ENCODE data around the gene TTLL10.
A peak's percentile ranks its signal among the peaks of the same experiment; 100 is the strongest.

Gene TTLL10

DNA sequence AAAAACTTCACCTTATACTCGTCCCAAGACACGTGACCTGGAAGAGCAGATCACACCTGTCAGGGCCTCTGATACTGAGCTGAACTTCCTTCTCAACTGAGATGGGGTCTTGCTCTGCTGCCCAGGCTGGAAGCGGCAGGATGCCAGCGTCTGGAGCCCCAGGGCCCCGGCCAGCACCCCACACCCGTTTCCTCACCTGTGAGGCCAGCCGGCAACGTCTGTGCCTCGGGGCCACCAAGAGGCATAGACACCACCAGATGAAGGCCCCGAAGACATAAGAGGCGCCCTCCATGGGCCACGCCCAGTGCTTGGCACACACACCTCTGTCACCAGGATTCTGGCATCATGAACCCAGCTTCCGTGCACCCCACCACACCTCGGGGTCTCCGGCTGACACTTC is 49.6 kb downstream of the TTLL10 start:
- no peak for DNase-seq

DNA sequence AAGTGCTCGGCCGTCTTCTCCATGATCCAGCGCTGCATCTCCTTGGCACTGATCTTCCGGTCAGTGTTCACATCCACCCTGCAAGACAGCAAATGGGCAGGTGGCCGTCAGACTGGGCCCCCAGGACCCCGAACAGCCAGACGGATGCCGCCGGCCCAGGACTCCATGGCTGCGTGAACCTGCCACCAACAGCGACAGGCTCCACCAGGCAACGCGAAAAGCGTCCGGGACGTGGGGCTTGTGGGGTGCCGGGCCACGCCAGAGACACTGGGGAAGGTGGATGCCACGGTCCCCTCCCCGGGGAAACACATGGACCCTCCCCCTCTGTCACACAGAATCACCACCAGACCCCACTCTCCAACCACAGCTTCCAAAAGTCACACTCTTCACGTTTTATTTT is 50.2 kb downstream of the TTLL10 start:
- DNase-seq: no peak

DNA sequence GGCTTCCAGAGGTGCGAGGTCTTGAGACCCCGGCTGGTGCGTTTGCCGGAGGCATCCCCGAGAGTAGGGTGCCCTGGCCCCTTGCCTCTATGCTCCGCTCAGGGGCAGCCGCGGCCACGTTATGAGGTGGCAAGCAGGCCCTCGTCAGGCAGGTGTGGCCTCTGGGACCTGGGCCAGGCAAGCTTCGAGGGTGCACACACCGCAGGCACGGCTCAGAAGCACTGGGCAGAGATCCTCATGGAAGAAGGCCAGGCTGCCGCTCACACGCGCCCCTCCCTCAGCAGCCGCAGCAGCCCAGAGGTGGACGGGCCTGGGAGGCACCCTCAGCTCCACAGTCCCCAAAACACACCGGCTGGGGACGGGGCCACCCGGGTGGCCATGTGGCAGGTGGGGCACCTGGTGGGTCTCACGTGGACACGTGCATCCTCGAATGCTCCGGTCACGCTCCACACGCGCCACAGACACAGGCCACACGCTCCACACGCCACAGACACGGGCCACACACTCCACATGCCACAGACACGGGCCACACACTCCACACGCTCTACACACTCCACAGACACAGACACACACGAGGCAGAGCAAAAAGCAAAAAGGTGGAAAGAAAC is 51.7 kb downstream of the TTLL10 start:
- no peak for DNase-seq

DNA sequence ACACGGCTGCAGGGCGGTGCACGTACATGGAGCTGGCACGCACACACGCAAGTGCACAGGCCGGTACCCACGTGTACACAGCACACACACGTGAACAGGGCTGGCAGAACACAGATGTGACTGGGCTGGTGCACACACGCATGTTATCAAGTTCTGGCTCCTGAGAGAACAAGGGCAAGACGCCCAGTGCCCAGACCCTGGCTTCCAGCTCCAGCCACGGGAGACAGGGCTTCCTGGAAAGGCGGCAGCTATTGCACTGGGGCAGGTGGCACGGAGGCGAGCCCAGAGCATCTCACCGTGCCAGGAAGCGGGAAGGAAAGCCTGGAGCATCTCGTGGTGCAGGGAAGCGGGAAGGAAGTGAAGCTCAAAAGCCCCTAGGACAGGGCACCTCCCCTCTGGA is 52.2 kb downstream of the TTLL10 start:
- no peak for DNase-seq

DNA sequence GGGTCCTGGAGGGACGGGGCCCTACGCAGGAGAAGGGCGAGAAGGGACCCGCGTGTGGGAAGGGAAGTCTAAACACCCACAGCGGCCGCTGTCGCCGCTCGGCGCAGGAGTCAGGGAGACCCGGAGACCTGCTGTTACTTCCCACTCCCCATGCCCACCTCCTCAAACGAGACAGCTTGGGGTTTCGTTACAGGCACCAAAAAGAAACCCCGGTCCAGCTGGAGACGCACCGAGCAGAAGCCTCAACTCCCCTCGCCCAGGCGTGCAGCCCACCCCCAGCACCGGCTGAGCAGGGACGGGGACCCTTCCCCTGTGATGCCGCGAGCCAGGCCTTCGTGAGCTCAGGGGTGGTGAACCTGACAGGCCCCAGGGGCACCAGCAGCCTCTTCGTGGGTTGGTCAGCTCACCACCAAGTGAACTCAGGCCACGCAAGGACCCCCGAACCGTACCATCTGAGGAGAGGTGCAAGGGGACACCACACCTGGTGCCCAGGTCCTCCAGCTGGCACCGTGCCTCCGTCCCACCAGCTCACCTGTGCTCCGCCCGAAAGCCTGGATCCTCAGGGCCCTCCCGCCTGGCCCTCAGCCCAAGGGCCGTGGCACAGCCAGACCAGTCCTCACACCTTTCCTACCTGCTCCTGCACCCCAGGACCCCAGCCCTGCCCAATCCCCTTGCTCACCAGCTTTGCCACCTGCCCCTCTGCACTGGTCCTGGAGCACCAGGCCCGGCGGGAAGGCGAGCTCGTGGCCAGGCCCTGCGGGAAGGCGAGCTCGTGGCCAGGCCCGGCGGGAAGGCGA is 53.1 kb downstream of the TTLL10 start:
- no peak for DNase-seq

DNA sequence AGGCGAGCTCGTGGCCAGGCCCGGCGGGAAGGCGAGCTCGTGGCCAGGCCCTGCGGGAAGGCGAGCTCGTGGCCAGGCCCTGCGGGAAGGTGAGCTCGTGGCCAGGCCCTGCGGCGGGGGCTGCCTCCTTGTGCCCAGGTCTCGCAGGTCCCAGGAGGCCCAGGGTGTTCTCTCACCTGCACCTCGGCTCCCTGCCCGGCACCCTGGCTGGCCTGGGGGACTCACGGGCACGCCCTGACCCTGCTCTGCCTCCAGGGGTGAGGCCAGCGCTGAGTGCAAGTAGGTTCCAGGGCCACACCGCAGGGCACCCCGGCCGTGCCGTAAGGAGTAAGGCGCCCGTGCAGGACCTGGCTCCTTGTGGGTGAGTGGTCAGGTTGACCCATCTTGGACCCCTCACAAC is 53.7 kb downstream of the TTLL10 start:
- no peak for DNase-seq

DNA sequence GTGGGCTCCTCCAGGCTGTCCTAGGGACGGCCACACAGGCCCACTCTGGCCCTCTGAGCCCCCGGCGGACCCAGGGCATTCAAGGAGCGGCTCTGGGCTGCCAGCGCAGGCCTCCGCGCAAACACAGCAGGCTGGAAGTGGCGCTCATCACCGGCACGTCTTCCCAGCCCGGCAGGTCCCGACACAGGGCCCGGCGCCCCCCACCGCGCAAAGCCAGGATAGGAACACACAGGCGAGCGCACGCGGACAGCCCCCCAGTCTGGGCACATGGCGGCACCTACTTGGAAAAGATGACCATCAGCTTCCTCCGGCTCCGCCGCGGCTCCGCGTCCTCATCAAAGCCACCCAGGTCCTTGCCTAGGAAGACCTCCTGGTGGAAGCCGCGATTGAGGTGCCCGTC is 54.5 kb downstream of the TTLL10 start:
- DNase-seq: no peak

DNA sequence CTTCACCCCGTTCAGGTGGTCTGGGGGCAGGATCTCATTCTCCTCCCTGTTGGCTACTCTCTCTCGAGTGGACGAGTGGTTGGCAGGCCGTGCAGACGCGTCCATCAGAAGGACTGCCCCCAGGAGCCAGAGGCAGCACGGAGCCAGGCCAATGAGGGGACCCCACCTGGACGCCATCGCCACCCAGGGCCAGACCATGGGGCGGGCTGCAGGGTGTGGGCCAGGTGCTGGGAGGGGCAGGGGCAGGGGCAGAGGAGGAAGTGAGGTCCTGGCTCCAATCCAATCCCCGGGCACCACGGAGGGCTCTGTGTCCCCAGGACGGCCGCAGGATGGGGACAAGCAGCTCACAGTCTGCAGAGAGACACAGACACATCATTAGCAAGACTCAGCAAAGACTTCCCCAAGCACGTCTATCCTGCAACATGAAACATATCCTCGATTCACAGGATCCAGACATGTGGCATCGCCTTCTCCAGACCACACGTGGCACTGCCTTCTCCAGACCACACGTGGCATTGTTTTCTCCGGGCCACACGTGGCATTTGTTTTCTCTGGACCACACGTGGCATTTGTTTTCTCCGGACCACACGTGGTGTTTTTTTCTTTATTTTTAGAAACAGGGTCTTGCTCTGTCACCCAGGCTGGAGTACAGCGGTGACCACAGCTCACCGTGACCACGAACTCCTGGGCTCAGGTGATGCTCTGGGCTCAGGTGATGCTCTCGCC is 55.1 kb downstream of the TTLL10 start:
- no peak for DNase-seq

- DNase-seq: no peak
Observed at GRCh38 chr1:1229770-1230169, 56.1 kb downstream of the TTLL10 start.

GRCh38 chr1:1230656-1231399 is 57.1 kb downstream of the TTLL10 start:
- no peak for DNase-seq

DNA sequence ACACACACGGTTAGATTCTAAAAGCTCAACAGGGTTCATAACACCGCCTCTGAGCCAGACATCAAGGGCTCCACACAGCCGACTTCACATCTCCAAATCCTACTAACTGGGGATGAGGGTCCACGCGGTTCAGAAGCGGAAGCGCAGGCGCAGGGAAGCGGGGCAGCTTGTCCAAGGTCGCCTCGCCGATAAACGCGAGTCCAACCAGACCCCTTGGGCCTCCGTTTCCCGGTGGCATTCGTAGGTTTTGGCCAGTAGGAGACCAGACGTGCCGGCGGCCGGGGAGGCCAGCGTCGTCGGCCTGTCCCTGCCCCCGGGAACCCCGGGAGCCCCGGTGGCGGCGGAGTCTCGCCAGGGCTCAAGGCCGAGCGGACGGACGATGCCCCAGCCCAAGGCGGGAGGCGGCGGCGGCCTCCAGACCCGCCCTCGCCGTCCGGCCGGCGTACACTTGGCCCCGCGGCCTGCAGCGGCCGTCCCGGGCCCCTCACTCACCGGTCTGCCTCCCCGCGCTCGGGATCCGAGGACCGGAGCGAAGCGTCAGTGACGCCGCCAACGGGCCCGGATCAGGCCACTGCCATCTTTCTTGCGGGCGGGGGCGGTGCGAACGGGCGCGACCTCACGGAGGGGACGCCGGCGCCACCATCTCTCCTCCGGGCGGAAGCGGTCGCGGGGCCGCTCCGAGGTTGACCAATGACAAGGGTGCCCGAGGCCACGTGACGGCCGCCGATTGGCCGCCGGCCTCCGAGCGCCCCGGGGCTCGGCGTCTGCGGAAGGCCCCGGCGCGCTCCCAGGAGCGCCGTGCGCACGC is 57.9 kb downstream of the TTLL10 start, which contains the start of gene SDF4:
Gene SDF4, minus strand, starts transcription at position 602 of the 808 bp plus-strand sequence. CDS start 3,229 bp downstream, outside the sequence.
- peak; percentile 96 for DNase-seq

- DNase-seq: no peak
Observed at GRCh38 chr1:1232208-1232795, 58.6 kb downstream of the TTLL10 start, which contains the start of gene B3GALT6. Gene B3GALT6, plus strand, starts transcription at chr1:1232237. Its CDS starts 42 bp downstream, at chr1:1232279.

GRCh38 chr1:1232796-1233566 is 59.3 kb downstream of the TTLL10 start:
- no peak for DNase-seq

DNA sequence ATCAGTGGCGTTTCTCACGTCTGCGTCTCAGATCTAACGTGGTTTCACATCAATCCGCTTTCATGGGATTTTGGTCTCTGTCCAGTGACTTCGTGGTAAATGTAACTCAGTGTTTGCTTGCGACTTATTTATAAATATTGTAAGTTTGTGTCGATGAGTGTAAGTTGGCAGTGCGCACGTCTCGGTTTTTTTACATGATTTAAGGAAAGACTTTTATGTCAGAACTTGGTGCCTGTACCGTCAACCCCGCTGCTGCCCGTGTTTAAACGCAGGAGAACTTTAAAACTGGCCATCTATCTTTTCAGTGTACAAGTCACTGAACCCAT is 59.9 kb downstream of the TTLL10 start:
- DNase-seq: no peak

DNA sequence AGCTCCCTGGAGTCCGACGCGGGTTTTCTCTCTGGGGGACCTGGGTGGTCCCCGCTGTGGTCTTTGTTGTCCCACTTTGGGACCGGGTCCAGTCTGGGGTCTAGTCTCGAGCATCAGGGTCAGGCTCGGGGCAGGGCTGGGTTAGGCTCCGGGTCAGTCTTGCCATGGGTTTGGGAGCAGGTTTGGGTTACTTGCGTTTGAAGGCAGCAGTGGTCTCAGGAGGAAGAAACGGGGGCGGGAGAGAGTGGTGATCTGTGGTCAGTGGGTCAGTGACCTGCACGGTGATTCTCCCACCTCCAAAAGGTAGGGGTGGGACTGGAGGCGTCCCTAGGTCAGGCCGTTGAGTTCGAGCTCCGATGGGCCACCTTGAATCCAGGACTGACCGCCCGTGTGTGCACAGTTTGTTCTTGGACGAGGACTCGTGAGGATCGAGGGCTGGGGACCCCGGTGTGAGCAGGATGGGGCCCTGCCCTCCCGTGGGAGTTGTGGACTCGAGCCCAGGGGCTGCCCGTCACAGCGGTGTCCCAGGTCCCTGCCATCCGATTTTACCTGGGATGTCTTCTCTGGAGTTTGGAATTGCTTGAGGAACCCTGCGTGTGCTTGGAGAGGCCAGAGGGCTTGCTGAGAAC is 60.6 kb downstream of the TTLL10 start:
- DNase-seq: no peak

DNA sequence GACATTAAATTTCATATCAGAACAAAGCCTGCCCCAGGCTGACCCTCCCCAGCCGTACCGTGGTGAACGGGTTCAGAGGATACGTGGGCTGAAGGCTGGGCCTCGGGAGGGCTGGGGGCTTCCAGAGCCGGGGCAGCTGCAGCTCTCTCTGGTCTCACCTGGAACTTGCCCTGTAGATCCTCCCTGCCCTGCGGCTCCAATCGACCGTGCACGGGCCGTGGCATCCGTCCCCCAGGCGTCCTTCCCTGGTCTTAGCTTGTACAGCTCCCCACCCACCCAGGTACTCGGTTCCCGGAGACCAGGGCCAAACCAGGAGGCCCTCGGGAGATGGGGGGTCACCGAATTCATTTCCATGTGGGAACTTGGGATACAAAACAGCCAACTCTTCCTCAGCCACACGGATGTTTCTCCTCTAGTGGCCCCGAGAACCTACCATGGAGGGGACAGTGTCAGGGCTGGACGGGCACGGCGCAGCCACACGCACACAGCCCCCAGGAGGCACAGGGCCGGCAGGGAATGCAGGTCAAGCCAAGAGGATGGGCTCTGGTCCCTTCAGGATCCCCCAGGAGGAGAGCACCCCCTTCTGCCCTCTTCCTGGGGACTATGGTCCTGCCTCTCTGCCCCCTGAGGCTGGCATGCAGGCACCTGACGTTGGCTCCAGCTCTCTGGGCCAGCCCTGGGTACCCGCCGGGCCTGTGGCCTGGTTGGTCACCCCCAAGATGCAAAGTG is 61.5 kb downstream of the TTLL10 start:
- DNase-seq: no peak

- DNase-seq: no peak
Observed at GRCh38 chr1:1236176-1236763, 62.6 kb downstream of the TTLL10 start.

DNA sequence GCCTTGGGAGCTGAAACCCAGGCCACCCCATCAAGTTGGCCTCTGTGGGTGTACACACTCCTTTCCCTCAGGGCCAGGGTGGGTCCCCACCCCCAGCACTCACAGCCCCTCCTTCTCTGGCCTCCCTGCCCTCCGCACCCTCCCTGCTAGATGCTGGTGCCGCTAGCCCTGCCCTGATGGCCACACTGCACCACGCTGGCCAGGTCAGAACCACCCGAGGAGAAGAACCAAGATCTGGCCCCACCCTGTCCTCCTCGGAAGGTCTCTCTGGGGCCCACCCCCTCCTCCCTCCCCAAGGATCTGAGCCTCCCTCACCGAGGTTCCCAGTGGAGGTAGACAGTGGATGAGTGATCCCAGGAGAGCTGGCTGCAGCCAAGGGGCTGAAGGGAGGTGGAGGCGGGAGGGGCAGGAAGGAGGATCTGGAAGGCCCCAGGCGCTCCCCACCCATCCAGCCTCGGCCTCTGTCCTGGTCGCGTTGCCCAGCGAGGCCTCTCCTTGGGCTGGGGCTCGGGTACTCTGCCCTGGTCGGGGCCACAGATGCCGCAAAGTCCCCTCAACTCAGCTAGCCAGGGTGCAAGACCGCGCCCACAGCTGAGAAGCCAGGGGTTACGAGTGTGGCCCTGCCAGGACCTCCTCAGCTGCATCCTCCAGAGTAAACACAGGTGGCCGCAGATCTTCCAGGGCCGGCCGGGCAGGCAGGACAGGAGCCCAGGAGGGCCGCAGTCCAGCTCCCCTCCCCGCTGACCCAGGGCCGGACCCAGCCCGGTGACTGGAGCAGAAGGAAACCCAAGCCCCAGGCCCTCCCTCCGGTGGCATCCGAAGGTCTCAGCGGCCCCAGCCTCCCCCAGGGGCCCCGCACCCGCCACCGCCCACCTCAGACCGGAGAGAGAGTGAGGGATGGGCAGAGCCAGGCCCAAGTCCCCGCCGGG is 63.5 kb downstream of the TTLL10 start:
- no peak for DNase-seq
